HepG2 (cell line): ENCODE measurements around the gene LAMTOR1.

Experiments
- BRD4 ChIP-seq: sonication (generic); formaldehyde crosslinking; IDR thresholded peaks from 2 replicates; pipeline ENCODE4 v1.4.0; 2020; ENCODE audit warnings: missing genetic modification reagents
- ELF1 ChIP-seq: sonication (generic); formaldehyde crosslinking; IDR thresholded peaks from 2 replicates; pipeline ENCODE4 v1.4.0; 2020; ENCODE audit warnings: missing genetic modification reagents
- FOXK2 ChIP-seq: fragments of 450-650 bp; IDR thresholded peaks from 2 replicates; pipeline ENCODE4 v1.6.1; 2016
- HDAC1 ChIP-seq: sonication (generic); formaldehyde crosslinking; IDR thresholded peaks from 2 replicates; pipeline ENCODE4 v1.5.1; 2020; ENCODE audit warnings: mild to moderate bottlenecking, missing genetic modification reagents
- IRF2 ChIP-seq: IDR thresholded peaks from 2 replicates; pipeline ENCODE4 v1.6.1; 2018; ENCODE audit warnings: missing genetic modification reagents, missing compliant biosample characterization
- POLR2A ChIP-seq, 2 experiments: IDR thresholded peaks; 2 replicates each; pipeline ENCODE4 v1.6.1; 2011; ENCODE audit warnings: low read depth in 2 of 2, low read length in 2 of 2, mild to moderate bottlenecking in 1 of 2, moderate library complexity in 1 of 2; ENCODE audit not compliant: insufficient read depth in 1 of 2
- RAD21 ChIP-seq: fragments of 450-650 bp; formaldehyde crosslinking; IDR thresholded peaks from 2 replicates; pipeline ENCODE4 v1.5.0; 2020; ENCODE audit warnings: mild to moderate bottlenecking
- ZNF256 ChIP-seq: sonication (generic); formaldehyde crosslinking; conservative IDR thresholded peaks from 2 replicates; pipeline ENCODE4 v1.4.0; 2020; ENCODE audit warnings: missing genetic modification reagents
- ZSCAN9 ChIP-seq: IDR thresholded peaks from 2 replicates; pipeline ENCODE4 v1.6.1; 2016; ENCODE audit warnings: borderline replicate concordance
- TF ChIP-seq, protein P1 (sequence below): sonication (generic); formaldehyde crosslinking; IDR thresholded peaks from 2 replicates; pipeline ENCODE4 v1.5.0; 2020; ENCODE audit warnings: missing genetic modification reagents
- TF ChIP-seq, protein P2 (sequence below): sonication (generic); formaldehyde crosslinking; IDR thresholded peaks from 2 replicates; pipeline ENCODE4 v1.4.0; 2020; ENCODE audit warnings: missing genetic modification reagents, borderline replicate concordance
- TF ChIP-seq, protein P3 (sequence below): sonication (generic); formaldehyde crosslinking; IDR thresholded peaks from 2 replicates; pipeline ENCODE4 v1.5.0; 2020; ENCODE audit warnings: mild to moderate bottlenecking, missing genetic modification reagents, moderate library complexity
- TF ChIP-seq, protein P4 (sequence below): sonication (generic); formaldehyde crosslinking; IDR thresholded peaks from 2 replicates; pipeline ENCODE4 v1.8.1; 2022; ENCODE audit warnings: low read depth, mild to moderate bottlenecking, missing genetic modification reagents
- TF ChIP-seq, protein P5 (sequence below): sonication (generic); formaldehyde crosslinking; IDR thresholded peaks from 2 replicates; pipeline ENCODE4 v1.8.1; 2022; ENCODE audit warnings: mild to moderate bottlenecking, missing genetic modification reagents

DNA sequence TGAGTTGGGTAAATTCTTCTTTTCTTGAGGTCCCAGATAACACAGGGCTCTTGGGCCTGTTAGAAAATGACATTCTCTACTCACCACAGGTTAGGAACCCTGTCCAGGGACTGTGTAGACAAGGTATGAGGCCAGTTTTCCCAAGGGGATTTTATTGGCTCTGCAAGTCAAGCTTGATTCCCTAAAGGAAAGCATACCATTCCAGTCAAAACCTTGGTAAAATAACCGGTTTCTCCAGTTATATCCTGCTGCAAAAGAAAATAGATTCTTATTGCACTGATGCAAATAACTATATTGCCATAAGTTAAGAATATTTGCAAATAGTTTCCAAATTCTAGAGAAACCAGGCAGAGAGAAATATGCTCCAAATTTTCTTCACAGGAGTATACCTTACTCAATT is 22.9 kb upstream of the LAMTOR1 start:
- TF ChIP-seq, protein P1, sequence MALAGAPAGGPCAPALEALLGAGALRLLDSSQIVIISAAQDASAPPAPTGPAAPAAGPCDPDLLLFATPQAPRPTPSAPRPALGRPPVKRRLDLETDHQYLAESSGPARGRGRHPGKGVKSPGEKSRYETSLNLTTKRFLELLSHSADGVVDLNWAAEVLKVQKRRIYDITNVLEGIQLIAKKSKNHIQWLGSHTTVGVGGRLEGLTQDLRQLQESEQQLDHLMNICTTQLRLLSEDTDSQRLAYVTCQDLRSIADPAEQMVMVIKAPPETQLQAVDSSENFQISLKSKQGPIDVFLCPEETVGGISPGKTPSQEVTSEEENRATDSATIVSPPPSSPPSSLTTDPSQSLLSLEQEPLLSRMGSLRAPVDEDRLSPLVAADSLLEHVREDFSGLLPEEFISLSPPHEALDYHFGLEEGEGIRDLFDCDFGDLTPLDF (CRISPR knock-in tag): no peak
- TF ChIP-seq ZNF256 (no peak), HDAC1 (CRISPR knock-in tag) (no peak), POLR2A (IDR thresholded peaks at IDR 0.05; ENCODE audit: insufficient read depth in 1 of 2, low read depth in 2 of 2, low read length in 2 of 2) (no peak), RAD21 (CRISPR knock-in tag) (no peak), BRD4 (no peak), ELF1 (no peak), FOXK2 (no peak), IRF2 (CRISPR knock-in tag) (no peak), ZSCAN9 (CRISPR knock-in tag) (no peak)
- TF ChIP-seq, protein P2, sequence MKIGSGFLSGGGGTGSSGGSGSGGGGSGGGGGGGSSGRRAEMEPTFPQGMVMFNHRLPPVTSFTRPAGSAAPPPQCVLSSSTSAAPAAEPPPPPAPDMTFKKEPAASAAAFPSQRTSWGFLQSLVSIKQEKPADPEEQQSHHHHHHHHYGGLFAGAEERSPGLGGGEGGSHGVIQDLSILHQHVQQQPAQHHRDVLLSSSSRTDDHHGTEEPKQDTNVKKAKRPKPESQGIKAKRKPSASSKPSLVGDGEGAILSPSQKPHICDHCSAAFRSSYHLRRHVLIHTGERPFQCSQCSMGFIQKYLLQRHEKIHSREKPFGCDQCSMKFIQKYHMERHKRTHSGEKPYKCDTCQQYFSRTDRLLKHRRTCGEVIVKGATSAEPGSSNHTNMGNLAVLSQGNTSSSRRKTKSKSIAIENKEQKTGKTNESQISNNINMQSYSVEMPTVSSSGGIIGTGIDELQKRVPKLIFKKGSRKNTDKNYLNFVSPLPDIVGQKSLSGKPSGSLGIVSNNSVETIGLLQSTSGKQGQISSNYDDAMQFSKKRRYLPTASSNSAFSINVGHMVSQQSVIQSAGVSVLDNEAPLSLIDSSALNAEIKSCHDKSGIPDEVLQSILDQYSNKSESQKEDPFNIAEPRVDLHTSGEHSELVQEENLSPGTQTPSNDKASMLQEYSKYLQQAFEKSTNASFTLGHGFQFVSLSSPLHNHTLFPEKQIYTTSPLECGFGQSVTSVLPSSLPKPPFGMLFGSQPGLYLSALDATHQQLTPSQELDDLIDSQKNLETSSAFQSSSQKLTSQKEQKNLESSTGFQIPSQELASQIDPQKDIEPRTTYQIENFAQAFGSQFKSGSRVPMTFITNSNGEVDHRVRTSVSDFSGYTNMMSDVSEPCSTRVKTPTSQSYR (CRISPR knock-in tag): no peak
- TF ChIP-seq, protein P3, sequence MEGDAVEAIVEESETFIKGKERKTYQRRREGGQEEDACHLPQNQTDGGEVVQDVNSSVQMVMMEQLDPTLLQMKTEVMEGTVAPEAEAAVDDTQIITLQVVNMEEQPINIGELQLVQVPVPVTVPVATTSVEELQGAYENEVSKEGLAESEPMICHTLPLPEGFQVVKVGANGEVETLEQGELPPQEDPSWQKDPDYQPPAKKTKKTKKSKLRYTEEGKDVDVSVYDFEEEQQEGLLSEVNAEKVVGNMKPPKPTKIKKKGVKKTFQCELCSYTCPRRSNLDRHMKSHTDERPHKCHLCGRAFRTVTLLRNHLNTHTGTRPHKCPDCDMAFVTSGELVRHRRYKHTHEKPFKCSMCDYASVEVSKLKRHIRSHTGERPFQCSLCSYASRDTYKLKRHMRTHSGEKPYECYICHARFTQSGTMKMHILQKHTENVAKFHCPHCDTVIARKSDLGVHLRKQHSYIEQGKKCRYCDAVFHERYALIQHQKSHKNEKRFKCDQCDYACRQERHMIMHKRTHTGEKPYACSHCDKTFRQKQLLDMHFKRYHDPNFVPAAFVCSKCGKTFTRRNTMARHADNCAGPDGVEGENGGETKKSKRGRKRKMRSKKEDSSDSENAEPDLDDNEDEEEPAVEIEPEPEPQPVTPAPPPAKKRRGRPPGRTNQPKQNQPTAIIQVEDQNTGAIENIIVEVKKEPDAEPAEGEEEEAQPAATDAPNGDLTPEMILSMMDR: no peak
- TF ChIP-seq, protein P4, sequence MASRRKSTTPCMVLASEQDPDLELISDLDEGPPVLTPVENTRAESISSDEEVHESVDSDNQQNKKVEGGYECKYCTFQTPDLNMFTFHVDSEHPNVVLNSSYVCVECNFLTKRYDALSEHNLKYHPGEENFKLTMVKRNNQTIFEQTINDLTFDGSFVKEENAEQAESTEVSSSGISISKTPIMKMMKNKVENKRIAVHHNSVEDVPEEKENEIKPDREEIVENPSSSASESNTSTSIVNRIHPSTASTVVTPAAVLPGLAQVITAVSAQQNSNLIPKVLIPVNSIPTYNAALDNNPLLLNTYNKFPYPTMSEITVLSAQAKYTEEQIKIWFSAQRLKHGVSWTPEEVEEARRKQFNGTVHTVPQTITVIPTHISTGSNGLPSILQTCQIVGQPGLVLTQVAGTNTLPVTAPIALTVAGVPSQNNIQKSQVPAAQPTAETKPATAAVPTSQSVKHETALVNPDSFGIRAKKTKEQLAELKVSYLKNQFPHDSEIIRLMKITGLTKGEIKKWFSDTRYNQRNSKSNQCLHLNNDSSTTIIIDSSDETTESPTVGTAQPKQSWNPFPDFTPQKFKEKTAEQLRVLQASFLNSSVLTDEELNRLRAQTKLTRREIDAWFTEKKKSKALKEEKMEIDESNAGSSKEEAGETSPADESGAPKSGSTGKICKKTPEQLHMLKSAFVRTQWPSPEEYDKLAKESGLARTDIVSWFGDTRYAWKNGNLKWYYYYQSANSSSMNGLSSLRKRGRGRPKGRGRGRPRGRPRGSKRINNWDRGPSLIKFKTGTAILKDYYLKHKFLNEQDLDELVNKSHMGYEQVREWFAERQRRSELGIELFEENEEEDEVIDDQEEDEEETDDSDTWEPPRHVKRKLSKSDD: no peak
- TF ChIP-seq, protein P5, sequence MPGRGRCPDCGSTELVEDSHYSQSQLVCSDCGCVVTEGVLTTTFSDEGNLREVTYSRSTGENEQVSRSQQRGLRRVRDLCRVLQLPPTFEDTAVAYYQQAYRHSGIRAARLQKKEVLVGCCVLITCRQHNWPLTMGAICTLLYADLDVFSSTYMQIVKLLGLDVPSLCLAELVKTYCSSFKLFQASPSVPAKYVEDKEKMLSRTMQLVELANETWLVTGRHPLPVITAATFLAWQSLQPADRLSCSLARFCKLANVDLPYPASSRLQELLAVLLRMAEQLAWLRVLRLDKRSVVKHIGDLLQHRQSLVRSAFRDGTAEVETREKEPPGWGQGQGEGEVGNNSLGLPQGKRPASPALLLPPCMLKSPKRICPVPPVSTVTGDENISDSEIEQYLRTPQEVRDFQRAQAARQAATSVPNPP (CRISPR knock-in tag): no peak
